Mammary epithelial cell (primary cell): ENCODE data around the gene ASRGL1.

Source experiments
- EZH2 ChIP-seq: IDR thresholded peaks from 2 replicates; pipeline ENCODE4 v1.6.1; 2012; ENCODE audit warnings: low read length, inconsistent platforms, borderline replicate concordance
- TF ChIP-seq, protein P1 (sequence below), 2 donors: IDR thresholded peaks in 1 of 2; conservative IDR thresholded peaks in 1 of 2; 2 replicates each; pipeline ENCODE4 v1.5.1; 2011 to 2012; ENCODE audit warnings: inconsistent platforms in 2 of 2, low read length in 2 of 2, mild to moderate bottlenecking in 2 of 2, control low read depth in 1 of 2, low read depth in 1 of 2; ENCODE audit not compliant: insufficient read depth in 1 of 2; ENCODE audit errors: extremely low read depth in 1 of 2

DNA sequence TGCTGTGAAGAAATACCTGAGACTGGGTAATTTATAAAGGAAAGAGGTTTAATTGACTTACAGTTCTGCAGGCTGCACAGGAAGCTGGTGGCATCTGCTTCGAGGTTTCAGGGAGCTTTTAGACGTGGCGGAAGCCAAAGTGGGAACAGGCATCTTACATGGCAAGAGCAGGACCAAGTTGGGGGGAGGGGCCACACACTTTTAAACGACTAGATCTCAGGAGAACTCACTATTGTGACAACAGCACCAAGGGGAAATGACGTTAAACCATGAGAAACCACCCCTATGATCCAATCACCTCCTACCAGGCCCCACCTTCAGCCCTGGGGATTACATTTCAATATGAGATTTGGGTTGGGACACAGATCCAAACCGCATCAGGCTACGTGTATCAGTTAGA lies 27.3 kb upstream of the ASRGL1 start:
- TF ChIP-seq, protein P1, sequence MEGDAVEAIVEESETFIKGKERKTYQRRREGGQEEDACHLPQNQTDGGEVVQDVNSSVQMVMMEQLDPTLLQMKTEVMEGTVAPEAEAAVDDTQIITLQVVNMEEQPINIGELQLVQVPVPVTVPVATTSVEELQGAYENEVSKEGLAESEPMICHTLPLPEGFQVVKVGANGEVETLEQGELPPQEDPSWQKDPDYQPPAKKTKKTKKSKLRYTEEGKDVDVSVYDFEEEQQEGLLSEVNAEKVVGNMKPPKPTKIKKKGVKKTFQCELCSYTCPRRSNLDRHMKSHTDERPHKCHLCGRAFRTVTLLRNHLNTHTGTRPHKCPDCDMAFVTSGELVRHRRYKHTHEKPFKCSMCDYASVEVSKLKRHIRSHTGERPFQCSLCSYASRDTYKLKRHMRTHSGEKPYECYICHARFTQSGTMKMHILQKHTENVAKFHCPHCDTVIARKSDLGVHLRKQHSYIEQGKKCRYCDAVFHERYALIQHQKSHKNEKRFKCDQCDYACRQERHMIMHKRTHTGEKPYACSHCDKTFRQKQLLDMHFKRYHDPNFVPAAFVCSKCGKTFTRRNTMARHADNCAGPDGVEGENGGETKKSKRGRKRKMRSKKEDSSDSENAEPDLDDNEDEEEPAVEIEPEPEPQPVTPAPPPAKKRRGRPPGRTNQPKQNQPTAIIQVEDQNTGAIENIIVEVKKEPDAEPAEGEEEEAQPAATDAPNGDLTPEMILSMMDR (conservative IDR thresholded peaks at IDR 0.05 in 1 of 2, IDR thresholded peaks at IDR 0.05 in 1 of 2; ENCODE audit: extremely low read depth in 1 of 2, insufficient read depth in 1 of 2, low read depth in 1 of 2, low read length in 2 of 2): no peak
- TF ChIP-seq EZH2: no peak
